Gastroesophageal sphincter (tissue), 3 donors: Measurements from ENCODE around the gene FIP1L1.

Source experiments
- POLR2A ChIP-seq, 2 donors: fragments of 450-650 bp; IDR thresholded peaks; one replicate each; pipeline ENCODE4 v1.6.1; 2017; ENCODE audit warnings: antibody characterized with exemption in 2 of 2, mild to moderate bottlenecking in 2 of 2, moderate library complexity in 1 of 2
- POLR2AphosphoS5 ChIP-seq: sonication (generic); formaldehyde crosslinking; IDR thresholded peaks from one replicate; pipeline ENCODE4 v1.6.1; 2017; ENCODE audit warnings: antibody characterized with exemption
- TF ChIP-seq, protein P1 (sequence below), 4 experiments: fragments of 200-600 bp in 2 of 4; fragments of 450-650 bp in 2 of 4; sonication (generic) in 1 of 4; IDR thresholded peaks; one replicate each; pipeline ENCODE4 v1.5.1; 2017 to 2019; ENCODE audit warnings: antibody characterized with exemption in 4 of 4, mild to moderate bottlenecking in 2 of 4, moderate library complexity in 2 of 4

DNA sequence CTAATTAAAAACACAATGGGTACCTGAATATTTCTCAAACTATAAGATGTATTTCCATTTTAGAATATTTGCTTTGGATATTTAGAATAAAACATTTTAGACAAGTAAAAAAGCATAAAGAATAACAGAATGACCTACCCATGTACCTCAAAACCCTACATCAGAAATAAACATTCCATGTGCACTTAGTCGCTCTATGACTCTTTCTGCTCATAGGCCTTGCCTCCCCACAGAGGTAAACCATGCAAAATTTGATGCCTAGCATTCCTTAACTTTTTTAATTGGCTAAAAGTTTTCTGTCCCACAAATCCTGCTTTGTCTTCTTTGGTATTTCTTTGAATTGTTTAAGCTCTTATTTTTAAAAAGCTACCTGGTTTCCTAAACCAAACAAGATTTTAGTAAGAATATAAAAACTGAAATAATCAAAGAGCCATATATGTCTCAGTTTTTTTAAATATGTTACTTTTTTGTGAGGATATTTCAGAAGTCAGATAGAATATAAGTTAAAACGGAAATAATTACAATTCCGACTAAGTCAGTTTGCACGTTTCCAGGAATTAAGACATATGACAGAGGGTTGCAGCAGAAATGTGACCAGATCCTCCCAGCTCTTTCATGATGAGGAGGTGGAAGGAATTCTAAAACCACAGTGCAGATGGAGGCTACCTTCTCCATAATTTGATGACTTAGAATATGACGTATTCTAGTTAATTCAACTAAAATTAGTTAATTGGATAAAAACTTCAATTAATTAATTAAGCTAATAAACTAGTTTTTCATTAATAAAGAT is 102.5 kb downstream of the FIP1L1 start:
- TF ChIP-seq POLR2AphosphoS5 (no peak), POLR2A (IDR thresholded peaks at IDR 0.05) (no peak)
- TF ChIP-seq, protein P1, sequence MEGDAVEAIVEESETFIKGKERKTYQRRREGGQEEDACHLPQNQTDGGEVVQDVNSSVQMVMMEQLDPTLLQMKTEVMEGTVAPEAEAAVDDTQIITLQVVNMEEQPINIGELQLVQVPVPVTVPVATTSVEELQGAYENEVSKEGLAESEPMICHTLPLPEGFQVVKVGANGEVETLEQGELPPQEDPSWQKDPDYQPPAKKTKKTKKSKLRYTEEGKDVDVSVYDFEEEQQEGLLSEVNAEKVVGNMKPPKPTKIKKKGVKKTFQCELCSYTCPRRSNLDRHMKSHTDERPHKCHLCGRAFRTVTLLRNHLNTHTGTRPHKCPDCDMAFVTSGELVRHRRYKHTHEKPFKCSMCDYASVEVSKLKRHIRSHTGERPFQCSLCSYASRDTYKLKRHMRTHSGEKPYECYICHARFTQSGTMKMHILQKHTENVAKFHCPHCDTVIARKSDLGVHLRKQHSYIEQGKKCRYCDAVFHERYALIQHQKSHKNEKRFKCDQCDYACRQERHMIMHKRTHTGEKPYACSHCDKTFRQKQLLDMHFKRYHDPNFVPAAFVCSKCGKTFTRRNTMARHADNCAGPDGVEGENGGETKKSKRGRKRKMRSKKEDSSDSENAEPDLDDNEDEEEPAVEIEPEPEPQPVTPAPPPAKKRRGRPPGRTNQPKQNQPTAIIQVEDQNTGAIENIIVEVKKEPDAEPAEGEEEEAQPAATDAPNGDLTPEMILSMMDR (IDR thresholded peaks at IDR 0.05), result no peak
